ENCODE data around the gene SAMD4B.

GRCh38 chr19:39296055-39296645 lies 46.1 kb upstream of the SAMD4B start, which contains the start of gene IFNL1:
- no peak for TF ChIP-seq CTCF (IDR thresholded peaks at IDR 0.05)
- no peak for TF ChIP-seq ZFX (IDR thresholded peaks at IDR 0.05; ENCODE audit: borderline replicate concordance)
